K562 (cell line): ENCODE data around the gene ZNF791. TPM values are rescaled to one million over a fixed set of nuclear protein-coding genes. Genes with fewer than 3 reads are reported as not detected.
A peak's percentile ranks its signal among the peaks of the same experiment; 100 is the strongest.

ENCODE experiments used
- ARNT ChIP-seq, 2 experiments: fragments of 450-650 bp; IDR thresholded peaks; 2 replicates each; pipeline ENCODE4 v1.6.1; 2016; ENCODE audit warnings: mild to moderate bottlenecking in 1 of 2
- ETV6 ChIP-seq, 3 experiments: fragments of 150-350 bp in 1 of 3; sonication (generic) in 1 of 3; formaldehyde crosslinking in 1 of 3; IDR thresholded peaks; 2 replicates each; pipeline versions ENCODE4 v1.6.1 to v1.8.0; 2014 to 2022; ENCODE audit warnings: borderline replicate concordance in 2 of 3, low read depth in 2 of 3, antibody characterized with exemption in 1 of 3, low read length in 1 of 3, mild to moderate bottlenecking in 1 of 3, missing genetic modification reagents in 1 of 3
- HMGXB4 ChIP-seq: sonication (generic); formaldehyde crosslinking; IDR thresholded peaks from 2 replicates; pipeline ENCODE4 v1.8.1; 2023; ENCODE audit warnings: mild to moderate bottlenecking, missing genetic modification reagents
- HNRNPUL1 ChIP-seq: fragments of 200-400 bp; formaldehyde crosslinking; IDR thresholded peaks from 2 replicates; pipeline ENCODE4 v1.6.1; 2017; ENCODE audit warnings: low read length
- IFI16 ChIP-seq: fragments of 250-450 bp; sonication (Bioruptor Pico); IDR thresholded peaks from 2 replicates; pipeline ENCODE4 v2.1.2; 2022; ENCODE audit warnings: mild to moderate bottlenecking, inconsistent platforms
- LCOR ChIP-seq: sonication (generic); formaldehyde crosslinking; IDR thresholded peaks from 2 replicates; pipeline ENCODE4 v1.8.0; 2022; ENCODE audit warnings: mild to moderate bottlenecking, missing genetic modification reagents
- LEF1 ChIP-seq: fragments of 450-650 bp; IDR thresholded peaks from 2 replicates; pipeline ENCODE4 v1.6.1; 2016; ENCODE audit warnings: mild to moderate bottlenecking
- MEIS2 ChIP-seq: fragments of 450-650 bp; IDR thresholded peaks from 2 replicates; pipeline ENCODE4 v1.6.1; 2014; ENCODE audit warnings: mild to moderate bottlenecking; ENCODE audit not compliant: partially characterized antibody
- NR1H2 ChIP-seq: sonication (generic); formaldehyde crosslinking; IDR thresholded peaks from 2 replicates; pipeline ENCODE4 v1.4.0; 2020; ENCODE audit warnings: mild to moderate bottlenecking, missing genetic modification reagents
- POLR2A ChIP-seq: fragments of 450-650 bp; conservative IDR thresholded peaks from 2 replicates; pipeline ENCODE4 v1.6.1; 2016
- SMARCC2 ChIP-seq: fragments of 450-650 bp; IDR thresholded peaks from 2 replicates; pipeline ENCODE4 v1.6.1; 2017; ENCODE audit warnings: antibody characterized with exemption, moderate library complexity, mild to moderate bottlenecking, low read depth
- TCF7L2 ChIP-seq: fragments of 150-350 bp; IDR thresholded peaks from 2 replicates; pipeline ENCODE4 v1.6.1; 2016; ENCODE audit warnings: low read depth, mild to moderate bottlenecking, low read length, moderate library complexity
- U2AF2 ChIP-seq: fragments of 200-400 bp; formaldehyde crosslinking; optimal IDR thresholded peaks from 2 replicates; pipeline ENCODE3; 2017; ENCODE audit warnings: low read depth, mild to moderate bottlenecking, low read length
- ZMIZ1 ChIP-seq, 2 experiments: fragments of 150-350 bp in 1 of 2; IDR thresholded peaks; 2 replicates each; pipeline ENCODE4 v1.6.1; 2012 to 2016; ENCODE audit warnings: low read depth in 2 of 2, low read length in 2 of 2, mild to moderate bottlenecking in 1 of 2, moderate library complexity in 1 of 2
- ZNF217 ChIP-seq: sonication (generic); formaldehyde crosslinking; IDR thresholded peaks from 2 replicates; pipeline ENCODE4 v1.8.0; 2022; ENCODE audit warnings: mild to moderate bottlenecking, missing genetic modification reagents
- ZNF311 ChIP-seq: fragments of 250-450 bp; sonication (Bioruptor Pico); IDR thresholded peaks from 2 replicates; pipeline ENCODE4 v1.4.0; 2020; ENCODE audit warnings: mild to moderate bottlenecking, moderate library complexity
- ZNF511 ChIP-seq: sonication (generic); formaldehyde crosslinking; IDR thresholded peaks from 2 replicates; pipeline ENCODE4 v1.8.0; 2022; ENCODE audit warnings: mild to moderate bottlenecking, missing genetic modification reagents
- ZNF696 ChIP-seq: fragments of 250-450 bp; sonication (Bioruptor Pico); conservative IDR thresholded peaks from 2 replicates; pipeline ENCODE4 v1.4.0; 2020; ENCODE audit warnings: mild to moderate bottlenecking, moderate library complexity
- ZNF740 ChIP-seq, 3 experiments: fragments of 200-800 bp in 1 of 3; sonication (Bioruptor generic) in 1 of 3; sonication (generic) in 1 of 3; formaldehyde crosslinking in 1 of 3; IDR thresholded peaks; 2 replicates each; pipeline versions ENCODE4 v1.6.1 to v1.8.0; 2016 to 2022; ENCODE audit warnings: mild to moderate bottlenecking in 2 of 3, missing compliant biosample characterization in 2 of 3, missing genetic modification characterization in 2 of 3, missing genetic modification reagents in 1 of 3
- ZNF76 ChIP-seq: fragments of 250-450 bp; sonication (Bioruptor Pico); IDR thresholded peaks from 2 replicates; pipeline ENCODE4 v1.4.0; 2020; ENCODE audit warnings: mild to moderate bottlenecking, moderate library complexity, borderline replicate concordance
- polyA plus RNA-seq, 8 experiments: library from polyadenylated mRNA; depleted of rRNA in 4 of 8; stranded (reverse) in 5 of 8; unstranded in 3 of 8; fragments of >200 nt; fragmentation: Nextera tagmentation in 2 of 8; fragmentation: Illumina TruSeq in 1 of 8; extraction: Ambion mirVana in 2 of 8; extraction: Trizol in 1 of 8; gene quantifications; 2 replicates each; pipeline versions ENCODE4 v1.2.1 to v1.2.3, GENCODE V29; 2011 to 2014; ENCODE audit warnings: inconsistent platforms in 1 of 8, missing spikeins in 1 of 8
- total RNA-seq, 7 experiments: library from RNA; depleted of rRNA in 6 of 7; stranded (reverse); fragments of >200 nt in 6 of 7; fragmentation: Illumina TruSeq in 2 of 7; extraction: Trizol in 2 of 7; gene quantifications; 2 replicates each; pipeline versions ENCODE4 v1.2.1 to v1.2.3, GENCODE V29; 2011 to 2021; ENCODE audit warnings: low replicate concordance in 1 of 7

ZNF791 gene
- total and polyA plus RNA-seq, 9 of the 15 experiments (the other 6 are each of a cell fraction or from before 2014, with no cell fraction given), result 7.8 to 22.7 (median 13.1) TPM

GRCh38 chr19:12669270-12670158 lies 58.8 kb downstream of the ZNF791 start (continued):
- TF ChIP-seq ZNF740 (CRISPR knock-in tag; IDR thresholded peaks at IDR 0.05), result no peak
- no peak for TF ChIP-seq ZNF740 (tag; IDR thresholded peaks at IDR 0.05)
- peak; percentile 89 for TF ChIP-seq LEF1
- TF ChIP-seq ETV6 (IDR thresholded peaks at IDR 0.05; ENCODE audit: borderline replicate concordance in 1 of 2, low read depth in 2 of 2, low read length in 1 of 2), result no peak
- no peak for TF ChIP-seq ETV6 (CRISPR knock-in tag; IDR thresholded peaks at IDR 0.05; ENCODE audit: borderline replicate concordance)
- TF ChIP-seq ZNF311 (CRISPR knock-in tag), result no peak
- no peak for TF ChIP-seq IFI16 (CRISPR knock-in tag)
- peak in 1 of 2 experiments; percentile 61; a peak in 1 of 4 replicates for TF ChIP-seq ZMIZ1 (IDR thresholded peaks at IDR 0.05; ENCODE audit: low read depth in 2 of 2, low read length in 2 of 2)
- TF ChIP-seq NR1H2 (CRISPR knock-in tag), result 0 out of 2 replicates have a peak, but pooled peaks have one; percentile 42
- TF ChIP-seq LCOR (CRISPR knock-in tag), result peak; percentile 62; the same call in 1 of the 2 replicates
- peak; percentile 79 for TF ChIP-seq POLR2A
- no peak for TF ChIP-seq MEIS2
- TF ChIP-seq ZNF511 (CRISPR knock-in tag), result peak; percentile 0; the same call in 1 of the 2 replicates
- TF ChIP-seq ZNF696 (CRISPR knock-in tag), result no peak
- TF ChIP-seq ZNF76, result peak; percentile 51; the same call in 1 of the 2 replicates
- no peak for TF ChIP-seq ZNF217 (CRISPR knock-in tag)
- no peak for TF ChIP-seq U2AF2
- TF ChIP-seq HMGXB4 (CRISPR knock-in tag), result no peak
- TF ChIP-seq SMARCC2, result no peak
- 0 out of 2 replicates have a peak, but pooled peaks have one; percentile 49 for TF ChIP-seq TCF7L2
- no peak for TF ChIP-seq HNRNPUL1
- TF ChIP-seq ARNT (IDR thresholded peaks at IDR 0.05), result peak; percentile 93 to 95
